ENCODE results near the gene GGNBP2.

The GGNBP2 gene

GRCh38 chr17:36566081-36566480 lies 21.4 kb downstream of the GGNBP2 start:
- DNase-seq = no peak

- DNase-seq = no peak
Observed at GRCh38 chr17:36575028-36575427, 30.3 kb downstream of the GGNBP2 start.

- no peak for DNase-seq
Observed at GRCh38 chr17:36576793-36577192, 32.1 kb downstream of the GGNBP2 start.

GRCh38 chr17:36578671-36579070 lies 34.0 kb downstream of the GGNBP2 start:
- no peak for DNase-seq

GRCh38 chr17:36583787-36584186 lies 39.1 kb downstream of the GGNBP2 start:
- DNase-seq = no peak

DNA sequence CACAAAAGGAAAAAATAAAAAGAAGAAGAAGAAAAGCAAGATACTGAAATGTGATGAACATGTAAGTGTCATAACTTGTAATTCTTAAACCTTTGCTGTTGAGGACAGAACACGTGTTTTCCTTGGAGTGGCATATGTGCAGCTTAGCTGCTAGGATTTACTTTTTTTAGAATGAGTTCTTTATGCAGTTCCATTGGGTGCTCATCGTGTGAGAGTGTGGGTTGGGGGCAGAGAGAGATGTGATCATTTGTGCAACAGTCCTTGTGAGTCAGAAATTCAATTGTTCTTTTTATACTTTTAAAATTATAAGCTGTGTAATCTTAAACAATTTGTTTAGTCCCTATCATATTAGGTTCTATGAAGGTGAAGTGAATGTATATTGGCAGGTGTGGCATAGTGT lies 41.4 kb downstream of the GGNBP2 start:
- DNase-seq = no peak

DNA sequence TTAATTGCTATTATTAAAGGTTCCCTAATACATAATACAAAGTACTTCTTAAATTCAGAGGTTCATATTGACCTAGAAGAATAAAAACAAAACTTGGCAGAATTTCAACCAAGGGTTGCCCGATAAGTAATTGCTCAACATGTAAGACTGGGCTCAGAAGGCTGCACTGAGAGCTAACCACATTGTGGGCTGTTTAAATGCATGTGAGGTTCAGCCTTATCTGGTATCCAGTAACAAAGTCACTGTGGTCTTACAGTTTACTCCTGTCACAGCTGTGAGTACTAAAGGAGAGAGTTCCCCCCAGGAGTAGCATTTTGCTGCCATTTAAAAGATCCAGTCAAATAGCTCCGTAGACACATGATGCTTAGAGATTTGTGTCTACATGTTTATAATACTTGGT lies 45.4 kb downstream of the GGNBP2 start:
- DNase-seq = no peak

GRCh38 chr17:36591434-36592315 lies 47.0 kb downstream of the GGNBP2 start, which contains the start of gene DHRS11:
TSS of gene DHRS11 (plus strand) at chr17:36591879. CDS start at chr17:36592010, 131 bp downstream.
- peak; percentile 30 for DNase-seq

GRCh38 chr17:36592316-36592715 lies 47.6 kb downstream of the GGNBP2 start:
- no peak for DNase-seq

GRCh38 chr17:36592716-36593321 lies 48.1 kb downstream of the GGNBP2 start:
- no peak for DNase-seq

DNA sequence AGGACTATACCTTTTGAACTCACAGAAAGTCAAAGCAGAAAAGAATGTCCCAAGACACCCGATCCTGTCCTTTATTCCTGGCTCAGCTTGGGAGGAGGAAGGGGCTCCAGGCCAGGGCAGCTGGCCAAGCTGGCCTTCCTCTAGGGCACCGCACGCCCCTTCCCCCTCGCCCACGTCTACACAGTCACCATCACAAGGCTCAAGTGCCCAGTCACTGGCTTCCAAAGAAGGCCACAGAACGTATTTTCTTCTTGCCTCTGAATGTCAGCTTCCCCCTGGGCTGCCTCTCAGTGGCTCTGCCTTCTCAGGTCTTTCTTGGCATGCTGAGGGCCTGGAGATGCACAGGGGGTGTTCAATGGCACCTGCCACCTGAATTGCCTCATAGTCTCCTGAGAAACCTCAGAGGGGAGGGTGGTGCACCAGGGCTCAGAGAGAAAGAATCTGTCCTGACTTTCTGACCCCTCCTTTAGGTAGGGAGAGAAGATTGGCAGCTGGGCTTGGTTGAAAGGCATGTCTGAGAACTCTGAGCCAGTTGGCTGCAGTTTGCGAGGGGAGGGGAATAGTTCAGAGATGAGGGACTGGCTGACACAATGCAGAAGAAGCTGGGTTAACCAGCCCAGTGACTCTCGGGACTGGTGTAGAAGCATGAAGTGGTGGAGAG lies 49.1 kb downstream of the GGNBP2 start:
- no peak for DNase-seq

DNA sequence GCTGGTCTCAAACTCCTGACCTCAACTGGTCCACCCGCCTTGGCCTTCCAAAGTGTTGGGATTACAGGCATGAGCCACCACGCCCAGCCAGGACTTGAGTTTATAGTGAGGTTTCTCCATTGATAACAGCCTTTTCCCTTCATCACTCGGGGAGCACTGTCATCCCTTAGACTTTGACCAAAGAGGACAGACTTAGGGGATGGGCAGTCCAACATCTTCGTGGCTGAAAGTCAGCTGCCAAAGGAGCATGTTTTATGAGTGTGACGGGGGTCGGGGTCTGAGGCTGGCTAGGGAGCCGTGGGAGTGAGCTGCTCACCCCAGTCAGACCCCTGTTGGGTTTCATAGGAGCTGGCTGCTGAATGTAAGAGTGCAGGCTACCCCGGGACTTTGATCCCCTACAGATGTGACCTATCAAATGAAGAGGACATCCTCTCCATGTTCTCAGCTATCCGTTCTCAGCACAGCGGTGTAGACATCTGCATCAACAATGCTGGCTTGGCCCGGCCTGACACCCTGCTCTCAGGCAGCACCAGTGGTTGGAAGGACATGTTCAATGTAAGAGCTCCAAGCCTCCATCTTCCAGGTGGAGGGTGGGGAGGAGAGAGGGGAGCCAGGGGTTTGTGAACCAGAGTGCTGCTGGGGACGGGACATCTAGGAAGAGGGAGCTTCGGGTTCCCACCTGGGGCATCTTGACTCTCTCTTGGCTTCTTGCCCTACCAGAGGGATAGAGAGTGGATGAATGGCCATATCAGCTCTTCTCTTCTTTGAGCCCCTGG lies 50.1 kb downstream of the GGNBP2 start:
- no peak for DNase-seq

DNA sequence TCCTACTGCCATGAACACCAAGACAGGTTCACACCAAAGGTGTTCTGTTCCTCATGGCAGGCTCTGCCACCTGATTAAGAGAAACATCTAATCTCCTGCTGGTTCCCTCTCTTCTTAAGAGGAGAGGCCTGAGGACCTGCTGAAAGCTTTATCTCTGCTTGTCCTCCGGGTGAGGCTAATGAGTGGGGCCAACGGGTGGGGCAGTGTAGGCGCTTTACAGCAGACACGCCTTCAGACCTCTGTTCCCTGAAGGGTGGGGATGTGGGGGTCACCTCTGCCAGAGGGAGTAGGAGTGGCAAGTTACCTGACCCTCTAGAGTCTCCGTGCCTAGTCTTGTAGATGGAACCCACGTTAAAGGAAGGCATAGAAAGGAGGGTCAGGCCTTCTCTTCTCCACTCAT lies 52.5 kb downstream of the GGNBP2 start:
- DNase-seq = no peak

DNA sequence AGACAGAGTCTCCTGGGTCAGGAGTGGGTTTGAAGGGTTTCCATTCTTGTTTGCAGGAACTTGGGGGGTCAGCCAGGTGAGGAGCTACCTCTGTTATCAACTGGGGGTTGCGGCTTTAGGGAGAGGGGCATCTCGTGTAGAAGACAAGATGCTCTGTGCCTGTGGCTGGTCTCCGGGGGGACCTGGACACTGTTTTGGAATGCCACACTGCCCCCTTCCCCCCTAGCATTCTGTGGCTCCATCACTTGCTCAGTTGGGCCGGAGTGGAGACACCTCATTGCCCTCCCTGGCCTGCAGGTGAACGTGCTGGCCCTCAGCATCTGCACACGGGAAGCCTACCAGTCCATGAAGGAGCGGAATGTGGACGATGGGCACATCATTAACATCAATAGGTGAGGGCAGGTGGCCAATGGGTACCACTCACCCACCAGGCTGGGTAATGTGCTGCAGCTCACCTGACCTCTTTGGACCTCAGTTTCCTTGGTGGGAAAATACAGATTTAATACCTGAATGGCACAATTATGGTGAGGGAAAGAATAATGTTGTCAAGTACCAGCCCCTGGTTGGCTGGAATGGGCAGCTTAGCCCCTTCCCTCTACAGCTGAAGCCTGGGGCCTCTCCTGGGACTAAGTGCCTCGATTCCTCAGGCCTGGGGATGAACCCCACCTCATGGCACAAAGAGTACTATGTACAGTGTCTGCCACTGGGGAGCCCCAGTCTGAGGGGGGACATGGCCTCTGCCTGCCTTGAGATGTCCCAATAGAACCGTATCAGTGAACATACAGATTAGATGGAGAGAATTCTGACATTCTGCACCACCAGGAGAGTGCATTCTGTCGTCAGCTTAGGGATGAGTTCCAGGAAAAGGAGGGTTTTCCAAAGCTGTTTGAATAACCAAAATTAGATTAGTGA lies 53.4 kb downstream of the GGNBP2 start:
- DNase-seq = no peak

GRCh38 chr17:36598951-36599401 lies 54.3 kb downstream of the GGNBP2 start:
- DNase-seq = no peak

DNA sequence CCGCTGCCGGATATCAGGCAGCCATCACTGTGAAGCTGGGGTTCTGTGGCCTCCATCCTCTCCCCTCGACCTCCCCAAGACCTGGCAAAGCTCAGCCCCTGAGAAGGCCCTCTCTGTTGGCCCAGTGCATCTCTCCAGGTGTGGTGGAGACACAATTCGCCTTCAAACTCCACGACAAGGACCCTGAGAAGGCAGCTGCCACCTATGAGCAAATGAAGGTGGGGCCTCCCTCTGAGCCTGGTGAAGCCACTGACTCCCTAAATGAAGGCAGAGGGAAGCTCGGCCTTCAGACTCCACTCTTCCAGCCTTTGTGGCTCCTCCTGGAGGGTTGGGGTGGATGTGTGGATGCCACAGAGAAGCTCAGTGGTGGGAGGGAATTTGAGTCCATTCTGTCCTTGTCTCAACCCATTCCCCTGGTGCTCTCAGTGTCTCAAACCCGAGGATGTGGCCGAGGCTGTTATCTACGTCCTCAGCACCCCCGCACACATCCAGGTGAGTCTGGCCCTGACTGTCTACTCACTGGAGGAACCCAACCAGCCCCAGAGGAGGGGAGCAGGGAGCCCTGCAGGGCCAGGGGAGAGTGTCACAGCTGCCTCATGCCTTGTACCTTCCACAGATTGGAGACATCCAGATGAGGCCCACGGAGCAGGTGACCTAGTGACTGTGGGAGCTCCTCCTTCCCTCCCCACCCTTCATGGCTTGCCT lies 55.0 kb downstream of the GGNBP2 start:
- DNase-seq = no peak

DNA sequence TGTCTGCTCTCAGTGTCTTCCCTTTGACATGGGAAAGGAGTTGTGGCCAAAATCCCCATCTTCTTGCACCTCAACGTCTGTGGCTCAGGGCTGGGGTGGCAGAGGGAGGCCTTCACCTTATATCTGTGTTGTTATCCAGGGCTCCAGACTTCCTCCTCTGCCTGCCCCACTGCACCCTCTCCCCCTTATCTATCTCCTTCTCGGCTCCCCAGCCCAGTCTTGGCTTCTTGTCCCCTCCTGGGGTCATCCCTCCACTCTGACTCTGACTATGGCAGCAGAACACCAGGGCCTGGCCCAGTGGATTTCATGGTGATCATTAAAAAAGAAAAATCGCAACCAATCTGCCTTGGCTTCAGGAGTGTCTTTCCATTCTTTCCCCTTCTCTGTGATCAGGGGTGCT lies 55.7 kb downstream of the GGNBP2 start:
- DNase-seq = no peak

DNA sequence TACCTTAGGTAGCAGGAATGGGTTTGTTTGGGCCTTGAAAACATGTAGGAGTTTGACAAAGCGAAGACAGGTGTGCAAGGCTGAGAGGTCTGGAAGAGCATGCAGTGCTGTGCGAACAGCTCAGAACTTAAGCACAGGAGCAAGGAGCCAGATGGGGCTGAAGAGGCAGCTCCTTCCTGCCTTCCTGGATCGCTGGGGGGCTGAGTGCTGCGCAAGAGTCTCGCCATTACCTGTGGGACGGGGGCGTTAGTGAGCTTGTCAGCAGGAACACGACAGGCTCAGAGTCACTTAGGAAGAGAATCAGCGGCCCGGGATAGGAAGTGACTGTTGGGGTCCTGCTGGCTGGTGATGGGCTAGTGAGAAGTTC lies 56.2 kb downstream of the GGNBP2 start:
- DNase-seq = no peak

GRCh38 chr17:36601303-36602029 lies 56.7 kb downstream of the GGNBP2 start, which contains the start of gene MRM1:
TSS of gene MRM1 (plus strand) at chr17:36601583. CDS start at chr17:36601811, 228 bp downstream.
- peak; percentile 95 for DNase-seq

DNA sequence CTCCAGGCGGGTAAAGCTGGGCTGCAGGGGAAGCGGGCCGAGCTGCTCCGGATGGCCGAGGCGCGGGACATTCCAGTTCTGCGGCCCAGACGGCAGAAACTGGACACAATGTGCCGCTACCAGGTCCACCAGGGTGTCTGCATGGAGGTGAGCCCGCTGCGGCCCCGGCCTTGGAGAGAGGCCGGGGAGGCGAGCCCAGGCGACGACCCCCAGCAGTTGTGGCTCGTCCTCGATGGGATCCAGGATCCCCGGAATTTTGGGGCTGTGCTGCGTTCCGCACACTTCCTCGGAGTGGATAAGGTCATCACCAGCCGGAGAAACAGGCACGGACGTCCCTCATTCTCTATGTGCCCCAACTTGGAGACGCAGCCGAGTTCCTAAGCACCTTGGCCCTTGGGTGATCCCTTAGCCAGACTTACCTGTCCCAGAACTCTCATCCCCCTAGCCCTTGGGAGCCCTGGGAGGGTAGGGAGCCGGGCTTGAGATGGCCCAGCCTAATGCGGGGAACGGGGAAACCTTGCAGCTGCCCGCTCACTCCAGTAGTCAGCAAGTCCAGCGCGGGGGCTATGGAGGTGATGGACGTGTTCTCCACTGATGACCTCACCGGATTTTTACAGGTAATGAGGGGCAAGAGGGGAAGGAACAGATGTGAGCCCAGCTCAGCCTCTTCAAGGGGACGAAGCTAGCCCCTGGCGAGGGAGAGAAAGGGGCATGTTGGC lies 57.5 kb downstream of the GGNBP2 start:
- DNase-seq = no peak

Measured in NK-92 treated with Interleukin-12 subunit alpha and Interleukin-12 subunit beta, amount 100 ng/mL, for 24 hours (cell line).